Right lobe of liver (tissue), 4 donors: ENCODE data around the gene ZMYND15.

Experiments used
- CTCF ChIP-seq, 4 donors: fragments of 200-600 bp in 3 of 4; fragments of 450-650 bp in 1 of 4; IDR thresholded peaks; one replicate each; pipeline versions ENCODE4 v1.5.1 to v1.8.0; 2016 to 2022; ENCODE audit warnings: antibody characterized with exemption in 4 of 4, mild to moderate bottlenecking in 2 of 4
- POLR2A ChIP-seq: fragments of 450-650 bp; IDR thresholded peaks from one replicate; pipeline ENCODE4 v1.6.1; 2017; ENCODE audit warnings: antibody characterized with exemption, mild to moderate bottlenecking
- donor health status: DM: no; HTN: no; CAD: no.
- donor health status: DM: no; HTN: no; CAD: no.
- donor health status: DM: no; HTN: yes; CAD: no.

GRCh38 chr17:4751932-4752331 lies 12.3 kb downstream of the ZMYND15 start:
- TF ChIP-seq CTCF (IDR thresholded peaks at IDR 0.05), result no peak
- TF ChIP-seq POLR2A, result no peak
